HG03039 (cell line): Measurements from ENCODE around the gene EEF2K.
"Not testable (repeated sequence)": the region's sequence is repeated elsewhere in the genome, so short reads cannot be mapped to it uniquely, and the experiment has no call there.

Source experiments
- ATAC-seq: cut with Tn5 transposase; IDR thresholded peaks from one replicate; pipeline ENCODE4 v1.9.1; 2021; ENCODE audit warnings: mild to moderate bottlenecking, moderate library complexity; ENCODE audit not compliant: unreplicated experiment

EEF2K gene

DNA sequence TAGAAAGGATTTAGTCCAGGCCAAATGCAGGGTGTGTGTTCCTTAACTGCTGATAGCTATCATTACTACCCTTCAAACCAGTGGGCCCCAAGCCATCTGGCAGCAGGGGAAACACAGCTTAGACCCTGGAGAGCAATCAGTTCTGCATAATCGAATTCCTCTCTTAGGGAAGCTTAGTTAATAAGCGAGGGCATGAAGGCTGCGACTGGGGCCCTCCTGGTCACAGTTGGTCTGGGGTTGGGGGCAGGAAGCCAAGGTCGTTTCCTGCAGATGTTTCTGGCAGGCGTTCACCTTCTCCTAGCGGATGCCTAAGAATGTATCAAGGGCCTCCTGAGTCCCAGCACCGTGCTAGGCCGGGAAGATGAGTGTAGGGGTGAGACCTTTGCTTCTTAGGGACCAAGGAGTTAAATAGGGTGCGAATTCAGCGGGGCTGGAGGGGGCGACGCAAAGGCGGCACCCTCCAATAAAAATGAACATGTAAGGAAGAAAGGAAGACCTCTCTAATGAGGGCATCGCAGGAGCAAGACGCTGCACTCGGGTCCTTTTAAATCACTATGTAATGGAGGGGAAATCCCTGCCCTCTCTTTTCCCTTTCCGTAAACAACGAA lies 16.5 kb upstream of the EEF2K start:
- no peak for ATAC-seq

DNA sequence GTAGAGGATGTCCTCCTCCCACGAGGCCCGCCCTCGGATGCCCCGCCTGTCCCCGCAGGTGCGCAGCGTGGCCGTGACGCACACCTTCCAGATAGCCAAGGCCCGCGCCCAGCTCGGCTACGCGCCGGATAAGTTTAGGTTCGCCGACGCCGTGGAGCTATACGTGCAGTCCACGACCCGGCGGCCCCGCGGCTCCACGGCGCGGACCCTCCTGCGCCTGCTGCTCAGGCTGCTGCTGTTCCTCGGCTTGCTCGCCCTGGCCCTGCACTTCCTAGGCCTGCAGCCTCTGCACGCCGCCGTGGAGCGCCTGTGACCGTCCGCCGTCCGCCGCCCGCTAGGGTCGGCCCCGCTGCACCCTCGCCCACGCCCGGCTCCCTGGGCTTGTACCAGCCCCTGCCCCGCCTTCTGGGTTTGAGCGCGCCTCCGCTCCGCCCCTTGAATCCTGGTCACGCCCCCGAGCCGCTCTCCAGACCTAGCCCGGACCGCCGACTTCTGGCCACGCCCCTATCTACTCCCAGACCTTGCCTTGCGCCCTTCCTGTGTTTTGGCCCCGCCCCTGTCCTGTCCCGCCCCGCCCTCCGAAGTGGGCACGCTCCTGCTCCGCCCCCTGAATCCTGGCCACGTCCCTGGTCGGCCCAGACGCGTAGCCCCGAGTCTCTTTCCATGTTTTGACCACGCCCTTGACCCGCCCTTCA lies 15.8 kb upstream of the EEF2K start:
- ATAC-seq = peak; percentile 56

DNA sequence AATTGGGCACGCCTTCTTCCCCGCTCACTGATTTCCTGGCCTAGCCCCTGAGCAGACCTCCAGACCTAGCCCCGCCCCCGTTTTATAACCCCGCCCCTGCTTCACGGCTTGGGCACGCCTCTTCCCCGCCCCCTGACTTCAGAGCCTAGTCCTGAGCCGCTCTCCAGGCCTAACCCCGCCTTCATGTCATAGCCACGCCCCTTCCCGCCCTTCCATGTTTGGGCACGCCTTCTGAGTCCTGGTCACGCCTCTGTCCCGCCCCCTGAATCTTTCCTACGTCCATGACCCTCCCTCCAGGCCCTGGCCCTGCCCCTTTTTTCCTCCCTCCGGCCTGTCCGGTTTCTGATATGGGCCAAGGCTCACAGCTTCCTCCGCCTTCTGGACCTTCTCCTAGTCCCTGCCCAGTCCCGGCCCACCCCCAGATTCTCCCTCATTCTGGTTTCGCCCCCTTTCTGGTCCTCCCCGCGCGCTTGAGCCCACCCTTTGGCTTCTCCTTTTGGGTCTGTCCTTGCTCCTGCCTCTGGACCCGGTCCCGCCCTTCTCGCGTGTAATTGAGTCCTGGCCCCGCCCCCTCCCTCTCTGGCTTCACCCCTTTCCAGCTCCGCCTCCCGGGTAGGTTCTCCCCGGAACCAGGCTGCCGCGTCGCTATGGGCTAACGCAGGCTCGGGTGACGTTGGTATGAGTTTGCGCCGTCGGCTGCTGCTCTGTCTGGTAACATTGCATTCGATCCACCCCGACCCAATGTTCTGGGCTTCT lies 15.1 kb upstream of the EEF2K start:
- ATAC-seq = peak; percentile 38

- ATAC-seq = no peak
Observed at GRCh38 chr16:22191532-22192260, 14.4 kb upstream of the EEF2K start.

GRCh38 chr16:22192261-22193062 lies 13.6 kb upstream of the EEF2K start:
- ATAC-seq = no peak

DNA sequence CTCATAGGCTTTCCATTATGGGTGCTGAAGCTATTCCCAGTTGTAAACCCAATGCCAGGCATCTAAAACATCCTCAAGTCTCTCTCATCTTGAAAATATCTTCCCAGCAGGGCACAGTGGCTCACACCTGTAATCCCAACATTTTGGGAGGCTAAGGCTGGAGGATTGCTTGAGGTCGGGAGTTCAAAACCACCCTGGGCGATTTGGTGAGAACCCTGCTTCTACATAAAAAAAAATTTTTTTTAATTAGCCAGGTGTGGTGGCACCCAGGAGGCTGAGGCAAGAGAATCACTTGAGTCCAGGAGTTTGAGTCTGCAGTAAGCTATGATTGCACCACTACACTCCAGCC lies 13.0 kb upstream of the EEF2K start:
- ATAC-seq = no peak

DNA sequence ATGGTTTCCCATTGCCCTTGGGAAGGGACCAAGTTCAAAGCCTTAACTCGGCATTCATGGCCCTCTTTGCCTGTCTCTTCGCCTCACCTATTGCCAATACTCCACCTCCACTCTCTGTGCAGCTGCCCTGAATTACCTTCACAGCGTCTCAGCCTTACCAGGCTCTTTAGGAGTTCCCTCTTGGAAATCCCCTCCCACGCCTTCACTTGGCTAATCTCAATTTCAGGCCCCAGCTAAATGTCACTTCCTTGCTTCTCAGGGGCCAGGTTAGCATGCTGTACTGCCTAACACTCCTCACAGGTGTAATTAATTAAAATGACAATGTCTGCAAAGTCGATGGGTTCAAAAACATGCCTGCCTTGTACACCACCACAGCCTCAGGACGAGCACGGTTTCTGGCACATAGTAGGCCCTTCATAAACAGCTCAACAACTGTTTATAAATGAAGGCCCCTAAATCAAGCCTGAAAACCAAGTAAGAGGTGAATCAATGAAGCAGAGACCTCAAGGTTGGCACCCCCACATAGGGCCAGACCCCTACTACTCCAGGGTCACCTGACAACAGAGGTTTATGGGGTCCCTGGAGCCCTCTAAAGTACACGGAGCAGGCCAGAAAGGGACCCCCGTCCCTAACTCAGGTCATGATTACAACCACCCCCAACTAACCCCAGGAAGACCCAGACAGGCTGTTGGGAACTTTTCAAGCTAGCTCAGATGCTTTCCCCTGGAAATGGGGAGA lies 11.2 kb upstream of the EEF2K start:
- no peak for ATAC-seq

GRCh38 chr16:22195445-22195694 lies 10.7 kb upstream of the EEF2K start:
- ATAC-seq = no peak

DNA sequence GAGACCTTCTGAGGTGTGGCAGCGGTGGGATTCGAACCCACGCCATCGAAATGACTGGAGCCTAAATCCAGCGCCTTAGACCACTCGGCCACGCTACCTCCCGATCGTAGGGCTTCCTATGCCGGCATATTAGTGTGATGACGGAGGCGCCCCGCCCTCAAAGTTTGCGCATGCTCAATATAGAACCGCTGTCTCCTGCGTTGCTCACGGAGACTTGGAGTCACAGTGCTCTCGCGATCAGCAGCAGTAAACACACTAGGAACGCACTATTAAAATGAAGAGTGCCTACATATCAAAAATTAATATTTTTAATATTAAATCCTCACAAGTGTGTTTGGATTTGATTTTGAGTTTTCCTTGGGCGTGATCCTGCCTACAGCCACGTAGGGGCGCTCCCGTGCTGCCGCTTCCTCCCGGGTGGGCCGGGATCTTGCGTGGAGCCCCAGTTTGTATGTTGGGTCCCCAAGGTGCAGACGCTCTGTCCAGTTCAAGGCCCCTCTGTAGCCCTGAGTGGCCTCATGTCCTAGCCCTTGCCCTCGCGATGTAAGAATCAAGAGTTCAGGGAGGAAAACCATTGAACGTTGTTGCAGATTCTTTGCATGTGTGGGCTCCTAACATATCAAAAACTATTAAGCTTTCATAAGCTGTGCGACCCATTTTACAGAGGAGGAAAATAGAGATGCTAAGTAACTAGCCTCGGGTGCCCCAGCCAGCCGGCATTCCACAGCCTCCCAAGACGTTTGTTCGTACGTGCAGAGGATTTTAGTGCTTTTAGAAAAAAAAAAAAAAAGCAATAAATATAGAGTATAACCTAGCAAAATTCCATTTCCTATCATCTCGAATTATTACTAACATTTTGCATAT lies 10.2 kb upstream of the EEF2K start:
- no peak for ATAC-seq

GRCh38 chr16:22196559-22197168 lies 9.4 kb upstream of the EEF2K start:
- ATAC-seq = not testable (repeated sequence)

- no peak for ATAC-seq
Observed at GRCh38 chr16:22198547-22199293, 7.4 kb upstream of the EEF2K start.

DNA sequence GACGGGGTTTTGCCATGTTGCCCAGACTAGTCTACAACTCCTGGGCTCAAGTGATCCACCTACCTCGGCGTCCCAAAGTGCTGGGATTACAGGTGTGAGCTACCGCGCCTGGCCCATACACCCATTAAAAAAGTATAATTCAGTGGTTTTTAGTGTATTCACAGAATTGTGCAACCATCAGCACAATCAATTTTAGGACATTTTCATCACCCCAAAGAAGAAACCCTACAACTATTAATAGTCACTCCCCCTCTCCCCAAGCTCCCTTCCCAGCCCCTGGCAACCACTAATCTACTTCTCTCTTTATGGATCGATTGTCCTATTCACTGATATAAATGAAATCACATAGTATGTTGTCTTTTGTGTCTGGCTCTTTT lies 3.8 kb upstream of the EEF2K start:
- ATAC-seq = no peak

GRCh38 chr16:22203091-22203490 lies 3.0 kb upstream of the EEF2K start:
- ATAC-seq = no peak

DNA sequence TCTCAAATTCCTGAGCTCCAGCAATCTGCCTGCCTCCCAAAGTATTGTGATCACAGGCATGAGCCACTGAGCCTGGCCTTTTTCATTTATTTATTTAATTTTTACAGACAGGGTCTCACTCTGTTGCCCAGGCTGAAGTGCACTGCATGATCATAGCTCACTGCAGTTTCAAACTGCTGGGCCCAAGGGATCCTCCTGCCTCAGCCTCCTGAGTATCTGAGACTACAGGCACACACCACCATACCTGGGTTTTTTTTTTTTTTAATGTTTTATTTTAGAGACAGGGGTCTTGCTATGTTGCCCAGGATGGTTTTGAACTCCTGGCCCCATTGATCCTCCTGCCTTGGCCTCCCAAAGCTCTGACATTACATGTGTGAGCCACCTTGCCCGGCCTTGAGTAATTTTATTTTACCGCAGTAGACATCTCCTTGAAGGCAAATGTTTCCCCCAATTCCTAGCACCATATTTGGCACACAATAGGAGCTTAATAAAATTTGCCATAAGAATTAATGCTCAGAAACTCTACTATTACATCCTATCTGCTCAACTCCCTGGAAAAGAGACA lies 1.9 kb upstream of the EEF2K start:
- ATAC-seq = no peak

GRCh38 chr16:22205577-22206012 lies 483 bp upstream of the EEF2K start:
- no peak for ATAC-seq

DNA sequence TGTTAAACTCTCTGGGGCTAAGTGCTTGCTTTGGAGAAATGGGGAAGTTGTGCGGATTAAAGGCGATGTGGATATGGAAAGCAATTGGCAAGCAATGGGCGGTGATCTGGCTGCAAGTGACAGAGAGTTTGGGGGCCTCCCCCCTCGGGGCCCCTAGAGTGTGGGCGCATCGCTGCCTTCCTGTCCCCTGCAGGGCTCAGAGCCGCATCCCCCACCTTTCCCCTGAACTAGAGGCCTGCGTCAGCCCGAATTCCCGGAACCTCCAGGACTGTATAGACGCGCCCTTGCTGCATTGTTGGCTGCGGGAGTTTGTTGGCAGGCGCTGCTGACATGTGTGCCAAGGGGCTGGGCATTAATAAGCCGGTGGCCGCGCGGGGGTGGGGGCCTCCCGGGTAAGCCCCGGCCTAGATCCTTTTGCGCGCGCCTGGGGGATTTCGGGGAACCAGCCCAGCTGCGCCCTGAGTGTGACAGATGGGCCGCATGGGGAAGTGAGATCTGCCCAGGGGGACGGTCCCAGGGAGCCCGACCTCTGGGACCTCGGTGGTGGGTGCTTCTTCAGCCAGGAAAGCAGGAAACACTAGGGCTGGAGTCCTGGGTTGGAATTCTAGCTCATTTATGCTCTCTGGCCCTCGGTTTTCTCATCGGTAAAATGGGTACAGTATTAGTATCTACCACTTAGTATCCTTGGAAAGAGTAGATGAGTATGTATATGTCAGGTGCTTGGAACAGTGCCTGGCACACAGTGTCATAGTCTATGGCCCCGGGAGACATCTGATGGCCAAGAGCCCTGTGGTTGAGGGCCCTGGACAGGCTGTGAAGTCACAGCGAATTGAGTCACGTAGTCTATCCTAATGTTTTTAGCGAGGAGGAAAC lies 1.0 kb downstream of the EEF2K start:
- ATAC-seq = peak; percentile 32
